ENCODE measurements around the gene SBNO2. TPM values are rescaled to one million over a fixed set of nuclear protein-coding genes. Genes with fewer than 3 reads are reported as not detected.

SBNO2 gene
- total RNA-seq, 4 donors from 2014 or later = 22.2 to 49.8 (median 30.9) TPM

DNA sequence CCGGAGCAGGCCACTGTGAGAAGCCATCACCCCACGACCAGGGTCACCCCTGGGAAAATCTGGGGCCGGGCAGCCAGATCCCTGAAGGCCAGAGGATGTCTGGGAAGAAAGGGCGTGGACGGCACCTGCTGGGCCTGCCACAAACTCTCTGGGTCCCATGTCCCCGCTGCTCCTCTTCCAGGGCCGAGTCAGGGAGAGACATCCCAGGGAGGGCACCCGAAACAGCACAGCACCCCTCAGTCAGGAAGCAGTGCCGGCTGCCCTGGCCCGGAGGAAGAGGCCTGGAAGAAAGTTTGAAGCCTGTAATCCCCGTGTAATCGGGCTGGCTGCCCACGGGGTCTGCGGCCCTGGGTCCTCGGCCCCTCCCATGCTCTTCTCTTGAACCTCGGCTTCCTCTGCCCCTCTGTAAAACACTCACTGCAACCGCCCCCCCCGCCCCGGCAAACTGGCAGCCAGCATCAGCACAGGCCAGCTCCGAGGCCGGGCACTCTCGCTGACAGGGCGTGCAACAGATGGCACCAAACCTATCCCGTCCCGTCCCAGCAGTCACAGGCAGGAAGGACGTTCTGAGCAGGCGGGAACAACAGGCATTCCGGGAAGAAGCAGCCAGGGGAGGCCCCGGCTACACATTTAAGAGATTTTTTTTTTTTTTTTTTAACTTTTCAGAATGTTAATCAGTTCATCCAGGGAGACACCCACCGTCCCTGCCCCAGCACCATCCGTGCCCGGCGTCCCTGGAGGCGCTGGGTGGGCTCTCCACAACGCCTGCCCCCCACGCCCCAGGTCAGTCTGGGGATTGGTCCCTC, 1.5 kb downstream of the SBNO2 start:
- peak overlapping the region; percentile 67 to 92 (median 73) for H3K4me3 ChIP-seq
- H3K27ac ChIP-seq = peak overlapping the region; percentile 86 to 87 (median 87)
- peak; percentile 58 to 67 for DNase-seq
- intact Hi-C loops (cut with DNase I; ENCODE audit: low total_unique reads) = loop anchor here (2.0 to 5.0 kb wide), 2 partner anchors 40 to 70 kb away; partner anchors contain the start of gene ATP5F1D
- peaks cover 0 to 11% (median 0%) of the 10 kb centered on the region in 3 donors for H3K27me3 ChIP-seq
- H3K36me3 ChIP-seq = no peaks in the 10 kb centered on the region
- H3K9me3 ChIP-seq = no peaks in the 10 kb centered on the region
- peaks cover 15 to 21% of the 10 kb centered on the region in 2 donors for H3K4me1 ChIP-seq
- ATAC-seq = peak; percentile 67 to 69
- in situ Hi-C loops (cut with MboI; ENCODE audit: low sequenced_read_pairs in 4 of 4) = no loop called here
- TF ChIP-seq CTCF (IDR thresholded peaks at IDR 0.05 in 4 of 5, conservative IDR thresholded peaks at IDR 0.05 in 1 of 5) (no peak), POLR2A (IDR thresholded peaks at IDR 0.05) (peak; percentile 35 to 66)

GRCh38 chr19:1171755-1172352, 2.2 kb downstream of the SBNO2 start:
- H3K36me3 ChIP-seq = no peaks in the 10 kb centered on the region
- ATAC-seq (no peak), DNase-seq (no peak)
- in situ Hi-C loops (cut with MboI; ENCODE audit: low sequenced_read_pairs in 4 of 4) (no loop called here), intact Hi-C loops (cut with DNase I; ENCODE audit: low total_unique reads) (loop anchor here (2.0 to 5.0 kb wide), 2 partner anchors 39 to 70 kb away; partner anchors contain the start of gene ATP5F1D)
- peak overlapping the region in 3 of 4 donors; percentile 67 to 74 (median 72) for H3K4me3 ChIP-seq
- H3K4me1 ChIP-seq = peaks cover 15 to 21% of the 10 kb centered on the region in 2 donors
- TF ChIP-seq CTCF (IDR thresholded peaks at IDR 0.05 in 4 of 5, conservative IDR thresholded peaks at IDR 0.05 in 1 of 5) = no peak
- H3K27ac ChIP-seq = peak overlapping the region; percentile 86 to 87 (median 87)
- peaks cover 0 to 5% (median 0%) of the 10 kb centered on the region in 3 donors for H3K27me3 ChIP-seq
- no peaks in the 10 kb centered on the region for H3K9me3 ChIP-seq

DNA sequence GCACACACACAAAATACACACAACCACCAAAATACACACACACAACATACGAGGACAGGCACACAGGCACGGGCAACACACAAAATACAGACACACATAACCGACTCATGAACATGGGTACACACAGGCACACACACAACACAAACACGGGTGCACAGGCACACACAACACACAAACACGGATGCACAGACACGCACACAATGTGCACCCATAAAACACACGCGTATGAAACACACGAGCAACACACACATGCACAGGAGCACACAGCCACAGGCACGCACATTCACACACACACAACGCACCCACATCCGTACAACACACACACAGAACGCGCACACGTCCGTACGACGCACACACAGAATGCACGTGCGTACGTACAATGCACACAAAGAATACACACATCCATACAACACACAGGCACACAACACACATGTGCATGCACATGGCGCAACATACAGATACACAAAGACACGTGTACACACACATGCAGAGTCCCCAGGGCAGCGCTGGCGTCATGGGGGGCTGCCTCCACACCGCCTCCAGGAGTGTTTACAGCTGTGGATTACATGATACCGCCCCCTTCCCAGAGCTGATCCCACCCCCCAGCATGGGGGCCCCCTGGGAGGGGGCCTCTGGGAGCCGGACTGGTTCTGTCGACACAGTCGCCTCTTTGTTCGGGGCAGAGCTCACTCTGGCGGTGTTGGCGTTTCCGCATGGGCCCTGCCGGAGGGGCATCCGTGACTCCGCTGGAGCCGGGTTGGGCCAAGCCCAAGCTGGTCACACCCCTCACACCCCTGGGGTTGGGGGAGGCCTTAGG, 2.9 kb downstream of the SBNO2 start:
- no peak overlapping the region for H3K4me3 ChIP-seq
- H3K9me3 ChIP-seq = no peaks in the 10 kb centered on the region
- in situ Hi-C loops (cut with MboI; ENCODE audit: low sequenced_read_pairs in 4 of 4) (no loop called here), intact Hi-C loops (cut with DNase I; ENCODE audit: low total_unique reads) (loop anchor here (5.0 kb wide), 1 partner anchor 71 kb away; the partner anchor contains the start of gene ATP5F1D)
- ATAC-seq (no peak), DNase-seq (no peak)
- no peak for TF ChIP-seq POLR2A (IDR thresholded peaks at IDR 0.05)
- no peak for TF ChIP-seq CTCF (IDR thresholded peaks at IDR 0.05 in 4 of 5, conservative IDR thresholded peaks at IDR 0.05 in 1 of 5)
- peaks cover 15 to 21% of the 10 kb centered on the region in 2 donors for H3K4me1 ChIP-seq
- H3K27ac ChIP-seq = no peak overlapping the region
- no peaks in the 10 kb centered on the region for H3K36me3 ChIP-seq
- H3K27me3 ChIP-seq = peaks cover 0 to 4% (median 0%) of the 10 kb centered on the region in 3 donors
